ENCODE measurements around the gene PDE6H. TPM values are rescaled to one million over a fixed set of nuclear protein-coding genes. Genes with fewer than 3 reads are reported as not detected.
A peak's percentile ranks its signal among the peaks of the same experiment; 100 is the strongest.

PDE6H gene
- total RNA-seq, 1 donor, result not detected

DNA sequence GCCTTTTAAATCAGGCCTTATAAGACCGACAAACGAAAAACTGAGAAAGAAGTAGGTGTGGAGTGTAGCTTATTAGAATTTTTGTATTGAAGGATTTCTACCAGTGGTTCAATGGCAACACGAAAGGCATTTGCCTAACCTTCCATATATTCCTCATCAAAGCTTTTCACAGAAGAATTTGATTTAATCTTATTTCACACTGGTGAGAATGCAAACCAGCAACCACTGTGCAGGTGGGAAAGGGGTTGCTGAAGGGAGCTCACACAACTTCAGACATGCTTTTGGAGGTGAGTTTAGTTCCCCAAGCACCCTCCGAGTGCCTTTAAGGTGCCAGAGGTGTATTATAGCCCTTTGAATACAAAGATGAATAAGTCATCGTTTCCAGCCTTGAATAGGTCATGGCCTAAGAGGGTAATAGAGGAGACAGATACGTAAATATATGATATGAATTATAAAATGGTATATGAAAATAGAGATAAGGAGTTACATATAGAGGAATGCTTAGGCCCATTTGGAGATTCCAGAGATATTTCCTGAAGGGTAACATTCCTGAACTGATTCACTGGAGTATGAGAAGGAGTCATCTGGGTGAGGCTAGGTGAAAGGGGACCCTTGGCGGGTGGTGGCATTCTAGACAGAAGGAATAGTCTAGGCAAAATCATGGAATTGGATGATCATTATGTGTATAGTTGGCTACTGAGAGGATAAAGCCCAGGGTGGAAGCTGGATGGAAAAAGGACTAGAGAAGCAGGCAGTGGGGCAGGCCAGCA lies 40.9 kb upstream of the PDE6H start:
- DNase-seq (ENCODE audit: low read depth), result no peak
- TF ChIP-seq, protein P1, sequence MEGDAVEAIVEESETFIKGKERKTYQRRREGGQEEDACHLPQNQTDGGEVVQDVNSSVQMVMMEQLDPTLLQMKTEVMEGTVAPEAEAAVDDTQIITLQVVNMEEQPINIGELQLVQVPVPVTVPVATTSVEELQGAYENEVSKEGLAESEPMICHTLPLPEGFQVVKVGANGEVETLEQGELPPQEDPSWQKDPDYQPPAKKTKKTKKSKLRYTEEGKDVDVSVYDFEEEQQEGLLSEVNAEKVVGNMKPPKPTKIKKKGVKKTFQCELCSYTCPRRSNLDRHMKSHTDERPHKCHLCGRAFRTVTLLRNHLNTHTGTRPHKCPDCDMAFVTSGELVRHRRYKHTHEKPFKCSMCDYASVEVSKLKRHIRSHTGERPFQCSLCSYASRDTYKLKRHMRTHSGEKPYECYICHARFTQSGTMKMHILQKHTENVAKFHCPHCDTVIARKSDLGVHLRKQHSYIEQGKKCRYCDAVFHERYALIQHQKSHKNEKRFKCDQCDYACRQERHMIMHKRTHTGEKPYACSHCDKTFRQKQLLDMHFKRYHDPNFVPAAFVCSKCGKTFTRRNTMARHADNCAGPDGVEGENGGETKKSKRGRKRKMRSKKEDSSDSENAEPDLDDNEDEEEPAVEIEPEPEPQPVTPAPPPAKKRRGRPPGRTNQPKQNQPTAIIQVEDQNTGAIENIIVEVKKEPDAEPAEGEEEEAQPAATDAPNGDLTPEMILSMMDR (IDR thresholded peaks at IDR 0.05; ENCODE audit: insufficient read depth, low read depth, low read length), result no peak
- H3K4me3 ChIP-seq (ENCODE audit: low read depth, low read length), result no peak overlapping the region

DNA sequence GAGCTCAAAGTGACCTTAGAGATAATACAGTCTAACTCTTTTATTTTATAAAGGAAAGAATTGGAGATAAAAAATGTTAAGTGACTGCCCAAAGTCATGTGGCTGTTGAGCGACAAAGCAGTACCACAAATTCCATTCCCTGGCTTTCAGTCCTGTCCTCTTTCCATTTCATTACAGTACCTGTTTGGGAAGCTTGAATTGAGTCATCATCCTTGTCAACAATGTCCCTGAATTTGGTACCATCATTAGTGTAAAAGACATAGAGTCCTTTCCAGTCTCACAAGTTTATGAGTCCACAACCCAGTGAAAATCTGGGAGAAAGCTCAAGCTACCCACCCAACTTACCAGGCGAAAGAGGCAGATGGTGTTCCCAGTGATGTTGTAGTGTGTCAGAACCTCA lies 38.3 kb upstream of the PDE6H start:
- H3K4me3 ChIP-seq (ENCODE audit: low read depth, low read length), result no peak overlapping the region
- DNase-seq (ENCODE audit: low read depth), result no peak
- TF ChIP-seq, protein P1 (IDR thresholded peaks at IDR 0.05; ENCODE audit: insufficient read depth, low read depth, low read length), result no peak

DNA sequence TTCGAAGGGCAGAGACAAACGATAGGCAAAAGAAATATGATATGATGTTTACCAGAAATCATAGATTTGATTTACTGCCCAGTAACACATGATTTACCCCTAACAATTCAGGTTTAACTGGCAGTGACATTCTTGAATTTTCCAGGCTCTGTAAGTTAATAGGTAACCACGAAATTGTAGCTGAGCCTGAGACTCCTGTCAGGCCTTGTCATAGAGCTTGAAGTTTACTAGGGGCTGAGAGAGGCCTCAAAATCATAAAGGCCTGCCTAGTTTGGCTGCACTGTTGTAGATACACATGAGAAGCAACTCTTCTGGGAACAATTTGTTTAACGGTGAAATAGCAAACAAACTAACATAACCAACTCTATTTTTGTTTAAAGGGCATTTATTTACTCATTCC lies 37.8 kb upstream of the PDE6H start:
- TF ChIP-seq, protein P1 (IDR thresholded peaks at IDR 0.05; ENCODE audit: insufficient read depth, low read depth, low read length), result no peak
- peak; percentile 41 for DNase-seq (ENCODE audit: low read depth)
- H3K4me3 ChIP-seq (ENCODE audit: low read depth, low read length), result no peak overlapping the region

DNA sequence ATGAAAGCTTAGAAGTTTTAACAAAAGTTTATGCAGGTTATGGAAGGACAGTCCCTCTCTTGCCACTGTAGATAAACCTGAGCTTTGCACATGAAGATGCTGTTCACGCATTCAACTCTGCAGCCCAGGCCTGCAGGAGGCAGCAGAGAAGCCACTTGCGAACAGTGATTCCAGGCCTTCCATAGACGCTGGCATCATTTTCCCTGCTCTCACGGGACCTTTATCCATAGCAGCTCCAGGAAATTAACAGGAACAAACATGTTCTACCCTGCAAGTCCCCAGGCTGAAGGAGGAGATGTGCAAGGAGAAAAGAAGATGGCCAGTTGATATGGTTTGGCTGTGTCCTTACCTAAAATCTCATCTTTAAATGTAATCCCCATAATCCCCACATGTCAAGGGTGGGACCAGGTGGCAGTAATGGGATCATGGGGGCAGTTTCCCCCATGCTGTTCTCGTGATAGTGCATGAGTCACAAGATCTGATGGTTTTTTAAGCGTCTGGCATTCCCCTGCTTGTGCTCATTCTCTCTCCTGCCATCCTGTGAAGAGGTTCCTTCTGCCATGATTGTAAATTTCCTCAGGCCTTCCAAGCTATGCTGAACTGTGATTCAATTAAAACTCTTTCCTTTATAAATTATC lies 36.5 kb upstream of the PDE6H start:
- TF ChIP-seq, protein P1 (IDR thresholded peaks at IDR 0.05; ENCODE audit: insufficient read depth, low read depth, low read length), result peak; percentile 15
- DNase-seq (ENCODE audit: low read depth), result no peak
- no peak overlapping the region for H3K4me3 ChIP-seq (ENCODE audit: low read depth, low read length)

DNA sequence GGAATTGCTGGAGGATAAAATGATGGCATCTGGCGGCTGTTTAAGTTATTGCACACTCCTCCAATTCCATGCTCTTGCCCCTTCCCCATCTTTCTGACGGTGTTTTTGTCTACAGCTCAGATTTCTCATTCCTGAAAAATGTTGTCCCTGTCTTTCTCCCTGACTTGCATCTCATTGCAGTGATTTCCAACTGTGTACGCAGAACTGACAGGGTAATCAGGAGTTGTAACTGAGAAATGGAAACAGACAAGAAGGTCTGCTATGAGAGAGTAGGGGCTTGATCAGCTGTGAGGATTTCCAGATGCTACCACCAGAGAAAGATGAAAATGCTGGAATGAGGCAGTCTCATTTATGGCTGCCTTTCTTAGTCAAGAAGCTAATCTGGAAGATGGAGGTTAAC lies 35.8 kb upstream of the PDE6H start:
- no peak for DNase-seq (ENCODE audit: low read depth)
- TF ChIP-seq, protein P1 (IDR thresholded peaks at IDR 0.05; ENCODE audit: insufficient read depth, low read depth, low read length), result no peak
- no peak overlapping the region for H3K4me3 ChIP-seq (ENCODE audit: low read depth, low read length)

DNA sequence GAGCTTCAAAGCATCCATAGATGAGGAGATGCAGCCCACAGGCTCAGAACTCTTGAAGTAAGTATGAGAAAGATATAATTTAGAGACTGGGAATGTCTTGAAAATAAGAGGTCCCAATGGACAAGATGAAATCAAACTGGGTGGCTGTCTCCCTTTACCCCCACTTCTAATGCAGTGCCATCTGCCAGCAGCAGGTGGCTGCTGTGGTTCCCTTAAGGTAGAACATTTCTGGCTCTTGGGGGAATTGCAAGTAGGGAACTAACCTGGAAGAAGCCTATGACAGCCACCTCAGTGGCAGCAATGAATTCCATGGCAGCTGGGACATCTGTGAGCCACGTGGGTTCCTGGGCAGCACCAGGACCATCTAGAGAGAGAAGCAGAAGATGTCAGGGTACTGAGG lies 35.2 kb upstream of the PDE6H start:
- no peak for DNase-seq (ENCODE audit: low read depth)
- TF ChIP-seq, protein P1 (IDR thresholded peaks at IDR 0.05; ENCODE audit: insufficient read depth, low read depth, low read length), result no peak
- no peak overlapping the region for H3K4me3 ChIP-seq (ENCODE audit: low read depth, low read length)

Measured in fibroblast of villous mesenchyme (primary cell).